Vagina (tissue), 2 donors: ENCODE results near the gene SRI. TPM values are rescaled to one million over a fixed set of nuclear protein-coding genes. Genes with fewer than 3 reads are reported as not detected.

ENCODE experiments used
- DNase-seq, 2 donors: peaks; one replicate each; pipeline ENCODE4 v3.0.0-alpha.2; 2017; ENCODE audit errors: extremely low spot score in 2 of 2
- H3K27ac ChIP-seq: fragments of 200-600 bp; sonication (generic); one replicate; pipeline ENCODE4 v1.5.1; 2019
- H3K27me3 ChIP-seq: fragments of 200-600 bp; sonication (generic); one replicate; pipeline ENCODE4 v1.5.1; 2019
- H3K36me3 ChIP-seq, 2 donors: fragments of 200-600 bp; sonication (generic); one replicate each; pipeline ENCODE4 v1.5.1; 2017 to 2019
- H3K4me1 ChIP-seq: fragments of 200-600 bp; sonication (generic); one replicate; pipeline ENCODE4 v1.5.1; 2019
- H3K4me3 ChIP-seq, 2 donors: fragments of 200-600 bp; sonication (generic); 1 replicate in 1 of 2; 2 replicates in 1 of 2; pipeline ENCODE4 v1.5.1; 2016 to 2019
- H3K9me3 ChIP-seq: fragments of 200-600 bp; sonication (generic); one replicate; pipeline ENCODE4 v1.5.1; 2019
- CTCF ChIP-seq, 3 experiments: fragments of 450-650 bp in 2 of 3; fragments of 200-600 bp in 1 of 3; sonication (generic) in 1 of 3; IDR thresholded peaks; one replicate each; pipeline ENCODE4 v1.5.1; 2017 to 2019; ENCODE audit warnings: antibody characterized with exemption in 3 of 3, mild to moderate bottlenecking in 2 of 3, moderate library complexity in 2 of 3
- POLR2A ChIP-seq, 2 donors: fragments of 450-650 bp; IDR thresholded peaks; one replicate each; pipeline ENCODE4 v1.6.1; 2017; ENCODE audit warnings: antibody characterized with exemption in 2 of 2, mild to moderate bottlenecking in 2 of 2, moderate library complexity in 2 of 2
- POLR2AphosphoS5 ChIP-seq, 2 donors: sonication (generic); formaldehyde crosslinking; IDR thresholded peaks; one replicate each; pipeline ENCODE4 v1.9.0; 2017; ENCODE audit warnings: antibody characterized with exemption in 2 of 2, mild to moderate bottlenecking in 2 of 2, low read depth in 1 of 2; ENCODE audit not compliant: insufficient read depth in 1 of 2
- intact Hi-C: fragments of 100-400 bp; cut with DNase I; formaldehyde crosslinking; loops from one replicate; pipeline ENCODE4 v1.15.1; 2023
- total RNA-seq: library from RNA; depleted of rRNA; stranded (reverse); fragments of >200 nt; gene quantifications from one replicate; pipeline ENCODE4 v1.2.3, GENCODE V29; 2016

The SRI gene
- total RNA-seq, 1 donor from 2014 or later, result 53.0 TPM

GRCh38 chr7:88226201-88226600, 6.4 kb upstream of the SRI start:
- H3K27ac ChIP-seq, result no peak overlapping the region
- peaks cover under 1% of the 10 kb centered on the region for H3K4me1 ChIP-seq
- H3K36me3 ChIP-seq, result no peaks in the 10 kb centered on the region
- intact Hi-C loops, result no loop called here
- no peak for DNase-seq
- no peak overlapping the region for H3K4me3 ChIP-seq
- no peaks in the 10 kb centered on the region for H3K27me3 ChIP-seq
- TF ChIP-seq POLR2A (IDR thresholded peaks at IDR 0.05) (no peak), POLR2AphosphoS5 (IDR thresholded peaks at IDR 0.05; ENCODE audit: insufficient read depth in 1 of 2, low read depth in 1 of 2) (no peak), CTCF (IDR thresholded peaks at IDR 0.05) (no peak)
- H3K9me3 ChIP-seq, result no peaks in the 10 kb centered on the region

GRCh38 chr7:88224601-88225275, 4.9 kb upstream of the SRI start:
- Histone ChIP-seq H3K4me3 (no peak overlapping the region), H3K36me3 (no peaks in the 10 kb centered on the region), H3K4me1 (peaks cover 4% of the 10 kb centered on the region), H3K27ac (no peak overlapping the region), H3K9me3 (no peaks in the 10 kb centered on the region), H3K27me3 (no peaks in the 10 kb centered on the region)
- no peak for DNase-seq
- intact Hi-C loops, result no loop called here
- no peak for TF ChIP-seq CTCF (IDR thresholded peaks at IDR 0.05)
- TF ChIP-seq POLR2A (IDR thresholded peaks at IDR 0.05), result no peak
- TF ChIP-seq POLR2AphosphoS5 (IDR thresholded peaks at IDR 0.05; ENCODE audit: insufficient read depth in 1 of 2, low read depth in 1 of 2), result no peak

GRCh38 chr7:88223265-88223664, 3.4 kb upstream of the SRI start:
- no peaks in the 10 kb centered on the region for H3K9me3 ChIP-seq
- peaks cover 7% of the 10 kb centered on the region for H3K4me1 ChIP-seq
- TF ChIP-seq CTCF (IDR thresholded peaks at IDR 0.05) (no peak), POLR2AphosphoS5 (IDR thresholded peaks at IDR 0.05; ENCODE audit: insufficient read depth in 1 of 2, low read depth in 1 of 2) (no peak), POLR2A (IDR thresholded peaks at IDR 0.05) (no peak)
- intact Hi-C loops, result no loop called here
- no peak overlapping the region for H3K27ac ChIP-seq
- H3K4me3 ChIP-seq, result no peak overlapping the region
- H3K27me3 ChIP-seq, result no peaks in the 10 kb centered on the region
- no peaks in the 10 kb centered on the region for H3K36me3 ChIP-seq
- DNase-seq, result no peak

GRCh38 chr7:88218836-88219605, 817 bp downstream of the SRI start:
- no peak for TF ChIP-seq POLR2AphosphoS5 (IDR thresholded peaks at IDR 0.05; ENCODE audit: insufficient read depth in 1 of 2, low read depth in 1 of 2)
- TF ChIP-seq POLR2A (IDR thresholded peaks at IDR 0.05), result no peak
- no peak for TF ChIP-seq CTCF (IDR thresholded peaks at IDR 0.05)
- no peaks in the 10 kb centered on the region for H3K27me3 ChIP-seq
- peak overlapping the region; percentile 87 for H3K27ac ChIP-seq
- intact Hi-C loops, result no loop called here
- H3K4me3 ChIP-seq, result peak overlapping the region; percentile 79 to 98
- no peak for DNase-seq
- no peaks in the 10 kb centered on the region for H3K9me3 ChIP-seq
- peaks cover 39% of the 10 kb centered on the region for H3K4me1 ChIP-seq
- peaks cover 0 to 20% of the 10 kb centered on the region in 2 donors for H3K36me3 ChIP-seq

- TF ChIP-seq POLR2AphosphoS5 (IDR thresholded peaks at IDR 0.05; ENCODE audit: insufficient read depth in 1 of 2, low read depth in 1 of 2), result no peak
- no peak for TF ChIP-seq CTCF (IDR thresholded peaks at IDR 0.05)
- no peak for TF ChIP-seq POLR2A (IDR thresholded peaks at IDR 0.05)
- peak overlapping the region; percentile 79 to 98 for H3K4me3 ChIP-seq
- H3K9me3 ChIP-seq, result no peaks in the 10 kb centered on the region
- H3K4me1 ChIP-seq, result peaks cover 40% of the 10 kb centered on the region
- no peaks in the 10 kb centered on the region for H3K27me3 ChIP-seq
- intact Hi-C loops, result no loop called here
- no peak for DNase-seq
- H3K27ac ChIP-seq, result peak overlapping the region; percentile 87
- H3K36me3 ChIP-seq, result peaks cover 0 to 23% of the 10 kb centered on the region in 2 donors
Observed at GRCh38 chr7:88218429-88218745, 1.5 kb downstream of the SRI start.
